Keratinocyte (primary cell): ENCODE measurements around the gene GZMM. TPM values are rescaled to one million over a fixed set of nuclear protein-coding genes. Genes with fewer than 3 reads are reported as not detected.

Source experiments
- DNase-seq: peaks from one replicate; pipeline ENCODE4 v3.0.0-alpha.2; 2011; ENCODE audit warnings: low read depth, missing footprints, low spot score
- FAIRE-seq: peaks from 2 replicates; lab custom pipeline; 2011; peaks lifted over from hg19 to GRCh38; lab: Jason Lieb, UNC
- H2AFZ ChIP-seq: 2 replicates; pipeline ENCODE4 v1.6.0; 2012; ENCODE audit warnings: low read length, control low read depth, inconsistent platforms; ENCODE audit not compliant: control insufficient read depth
- H3K27ac ChIP-seq: 2 replicates; pipeline ENCODE4 v1.5.1; 2011; ENCODE audit warnings: low read length; ENCODE audit not compliant: control insufficient read depth, insufficient read depth
- H3K27me3 ChIP-seq: 3 replicates; pipeline ENCODE4 v1.6.0; 2011; ENCODE audit warnings: low read length; ENCODE audit not compliant: control insufficient read depth, insufficient read depth; ENCODE audit errors: extremely low read depth
- H3K36me3 ChIP-seq, 2 experiments: 2 replicates in 1 of 2; 3 replicates in 1 of 2; pipeline ENCODE4 v1.5.1; 2011; ENCODE audit warnings: low read length in 2 of 2, mild to moderate bottlenecking in 1 of 2; ENCODE audit not compliant: control insufficient read depth in 2 of 2, insufficient read depth in 2 of 2; ENCODE audit errors: extremely low read depth in 1 of 2
- H3K4me1 ChIP-seq: 3 replicates; pipeline ENCODE4 v1.5.1; 2011; ENCODE audit warnings: low read length; ENCODE audit not compliant: control insufficient read depth, insufficient read depth; ENCODE audit errors: extremely low read depth
- H3K4me2 ChIP-seq: 3 replicates; pipeline ENCODE4 v1.6.0; 2011; ENCODE audit warnings: low read depth, low read length; ENCODE audit not compliant: control insufficient read depth, insufficient read depth; ENCODE audit errors: extremely low read depth
- H3K4me3 ChIP-seq, 3 experiments: fragments of 200-600 bp in 1 of 3; sonication (generic) in 1 of 3; 2 replicates in 2 of 3; 3 replicates in 1 of 3; pipeline ENCODE4 v1.5.1; 2011 to 2016; ENCODE audit warnings: low read length in 3 of 3, mild to moderate bottlenecking in 3 of 3, control low read depth in 2 of 3, inconsistent platforms in 1 of 3, low read depth in 1 of 3, mixed read lengths in 1 of 3, mixed run types in 1 of 3, moderate library complexity in 1 of 3; ENCODE audit not compliant: control insufficient read depth in 2 of 3, insufficient read depth in 2 of 3; ENCODE audit errors: extremely low read depth in 1 of 3
- H3K79me2 ChIP-seq: 2 replicates; pipeline ENCODE4 v1.6.0; 2012; ENCODE audit warnings: low read length; ENCODE audit not compliant: control insufficient read depth, insufficient read depth
- H3K9ac ChIP-seq: 3 replicates; pipeline ENCODE4 v1.6.0; 2011; ENCODE audit warnings: low read length; ENCODE audit not compliant: control insufficient read depth, insufficient read depth; ENCODE audit errors: extremely low read depth
- H3K9me1 ChIP-seq: 3 replicates; pipeline ENCODE4 v1.6.0; 2011; ENCODE audit warnings: low read length; ENCODE audit not compliant: control insufficient read depth, insufficient read depth; ENCODE audit errors: extremely low read depth
- H3K9me3 ChIP-seq: 2 replicates; pipeline ENCODE4 v1.5.1; 2012; ENCODE audit warnings: low read depth, low read length; ENCODE audit not compliant: control insufficient read depth
- H4K20me1 ChIP-seq: 3 replicates; pipeline ENCODE4 v1.6.0; 2011; ENCODE audit warnings: low read length; ENCODE audit not compliant: control insufficient read depth, insufficient read depth; ENCODE audit errors: extremely low read depth
- CTCF ChIP-seq, 3 experiments: IDR thresholded peaks in 1 of 3; conservative IDR thresholded peaks in 1 of 3; optimal IDR thresholded peaks in 1 of 3; 2 replicates in 2 of 3; 3 replicates in 1 of 3; pipeline versions ENCODE3 to v1.5.1; 2011; ENCODE audit warnings: low read length in 3 of 3, mild to moderate bottlenecking in 3 of 3, moderate library complexity in 2 of 3, control low read depth in 1 of 3, inconsistent platforms in 1 of 3; ENCODE audit not compliant: insufficient read depth in 2 of 3; ENCODE audit errors: extremely low read depth in 1 of 3
- EZH2 ChIP-seq: IDR thresholded peaks from one replicate; pipeline ENCODE4 v1.6.1; 2012; ENCODE audit warnings: inconsistent platforms, mild to moderate bottlenecking, low read length, moderate library complexity
- dilution Hi-C: fragments of 300-500 bp; cut with MboI; formaldehyde crosslinking; loops from one replicate; pipeline ENCODE4 v1.7.0; 2020; ENCODE audit warnings: low sequenced_read_pairs; ENCODE audit not compliant: extremely low pct_ligation_motif_present
- polyA plus RNA-seq, 5 experiments: library from polyadenylated mRNA; depleted of rRNA in 3 of 5; stranded (reverse) in 3 of 5; stranded (forward) in 1 of 5; unstranded in 1 of 5; fragments of >200 nt; gene quantifications; 1 replicate in 1 of 5; 2 replicates in 3 of 5; 3 replicates in 1 of 5; pipeline versions ENCODE4 v1.2.1 to v1.2.3, GENCODE V29; 2011 to 2012; ENCODE audit warnings: missing spikeins in 2 of 5, low read depth in 1 of 5, low replicate concordance in 1 of 5

GZMM gene
- polyA plus RNA-seq, 1 donor (not counting 4 experiments of a cell fraction or from before 2014, with no cell fraction given), result not detected

GRCh38 chr19:593055-593454 is 49.2 kb downstream of the GZMM start:
- H3K4me2 ChIP-seq, result no peak overlapping the region
- no peak overlapping the region for H2AFZ ChIP-seq
- H3K9ac ChIP-seq, result no peak overlapping the region
- dilution Hi-C loops, result no loop called here
- peaks cover 4% of the 10 kb centered on the region for H4K20me1 ChIP-seq
- H3K9me1 ChIP-seq, result no peaks in the 10 kb centered on the region
- no peak overlapping the region for H3K4me3 ChIP-seq
- no peaks in the 10 kb centered on the region for H3K9me3 ChIP-seq
- H3K27ac ChIP-seq, result no peak overlapping the region
- no peaks in the 10 kb centered on the region for H3K36me3 ChIP-seq
- peaks cover 8% of the 10 kb centered on the region for H3K4me1 ChIP-seq
- DNase-seq (no peak), FAIRE-seq (no peak)
- no peak for TF ChIP-seq CTCF (optimal IDR thresholded peaks at IDR 0.05 in 1 of 3, IDR thresholded peaks at IDR 0.05 in 1 of 3, conservative IDR thresholded peaks at IDR 0.05 in 1 of 3; ENCODE audit: extremely low read depth in 1 of 3, insufficient read depth in 2 of 3, low read length in 3 of 3)
- peaks cover 52% of the 10 kb centered on the region for H3K27me3 ChIP-seq
- H3K79me2 ChIP-seq, result no peaks in the 10 kb centered on the region

- peaks cover 49% of the 10 kb centered on the region for H3K27me3 ChIP-seq
- TF ChIP-seq EZH2 (no peak), CTCF (optimal IDR thresholded peaks at IDR 0.05 in 1 of 3, IDR thresholded peaks at IDR 0.05 in 1 of 3, conservative IDR thresholded peaks at IDR 0.05 in 1 of 3; ENCODE audit: extremely low read depth in 1 of 3, insufficient read depth in 2 of 3, low read length in 3 of 3) (no peak)
Observed at GRCh38 chr19:593505-593904, 49.7 kb downstream of the GZMM start.

More at GRCh38 chr19:593505-593904, 49.7 kb downstream of the GZMM start:
- Histone ChIP-seq H3K4me3 (no peak overlapping the region), H3K9ac (no peak overlapping the region), H3K9me3 (no peaks in the 10 kb centered on the region), H3K9me1 (no peaks in the 10 kb centered on the region), H4K20me1 (peaks cover 4% of the 10 kb centered on the region), H3K4me1 (peaks cover 5% of the 10 kb centered on the region), H3K79me2 (no peaks in the 10 kb centered on the region), H2AFZ (no peak overlapping the region), H3K4me2 (no peak overlapping the region), H3K36me3 (no peaks in the 10 kb centered on the region), H3K27ac (no peak overlapping the region)
- FAIRE-seq (no peak), DNase-seq (no peak)
- dilution Hi-C loops, result no loop called here
